Measurements from ENCODE around the gene ABCD1.
A peak's percentile ranks its signal among the peaks of the same experiment; 100 is the strongest.
"Not testable (repeated sequence)": the region's sequence is repeated elsewhere in the genome, so short reads cannot be mapped to it uniquely, and the experiment has no call there.

Gene ABCD1

DNA sequence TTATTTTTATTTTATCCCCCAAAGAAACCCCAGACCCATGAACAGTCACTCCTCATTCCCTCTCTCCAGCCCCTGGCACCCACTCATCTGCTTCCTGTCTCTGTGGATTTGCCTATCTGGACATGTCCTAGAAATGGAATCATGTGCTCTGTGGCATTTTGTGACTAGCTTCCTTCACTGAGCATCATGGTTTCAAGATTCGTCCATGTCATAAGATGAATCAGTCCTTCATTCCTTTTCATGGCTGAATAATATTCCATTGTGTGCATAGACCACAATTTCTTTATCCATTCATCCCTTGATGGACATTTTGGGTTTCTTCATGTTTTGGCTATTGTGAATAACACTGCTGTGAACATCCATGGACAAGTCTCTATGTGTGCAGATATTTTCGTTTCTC lies 10.2 kb downstream of the ABCD1 start:
- no peak for DNase-seq (ENCODE audit: low spot score)

DNA sequence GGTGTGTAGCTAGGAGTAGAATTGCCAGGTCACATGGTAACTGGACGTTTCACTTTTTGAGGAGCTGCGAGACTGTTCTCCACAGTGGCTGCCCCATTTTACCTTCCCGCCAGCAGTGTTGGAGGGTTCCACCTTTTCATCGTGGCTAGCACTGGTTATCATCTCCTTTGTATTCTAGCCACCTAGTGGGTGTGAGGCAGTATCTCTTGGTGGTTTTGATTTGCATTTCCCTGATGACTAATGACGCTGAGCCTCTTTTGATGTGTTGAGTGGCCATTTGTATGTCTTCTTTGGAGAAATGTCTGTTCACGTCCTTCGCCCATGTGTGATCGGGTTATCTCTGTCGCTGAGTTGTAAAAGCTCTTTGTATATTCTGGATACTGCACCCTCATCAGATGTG lies 10.6 kb downstream of the ABCD1 start:
- DNase-seq (ENCODE audit: low spot score), result no peak

DNA sequence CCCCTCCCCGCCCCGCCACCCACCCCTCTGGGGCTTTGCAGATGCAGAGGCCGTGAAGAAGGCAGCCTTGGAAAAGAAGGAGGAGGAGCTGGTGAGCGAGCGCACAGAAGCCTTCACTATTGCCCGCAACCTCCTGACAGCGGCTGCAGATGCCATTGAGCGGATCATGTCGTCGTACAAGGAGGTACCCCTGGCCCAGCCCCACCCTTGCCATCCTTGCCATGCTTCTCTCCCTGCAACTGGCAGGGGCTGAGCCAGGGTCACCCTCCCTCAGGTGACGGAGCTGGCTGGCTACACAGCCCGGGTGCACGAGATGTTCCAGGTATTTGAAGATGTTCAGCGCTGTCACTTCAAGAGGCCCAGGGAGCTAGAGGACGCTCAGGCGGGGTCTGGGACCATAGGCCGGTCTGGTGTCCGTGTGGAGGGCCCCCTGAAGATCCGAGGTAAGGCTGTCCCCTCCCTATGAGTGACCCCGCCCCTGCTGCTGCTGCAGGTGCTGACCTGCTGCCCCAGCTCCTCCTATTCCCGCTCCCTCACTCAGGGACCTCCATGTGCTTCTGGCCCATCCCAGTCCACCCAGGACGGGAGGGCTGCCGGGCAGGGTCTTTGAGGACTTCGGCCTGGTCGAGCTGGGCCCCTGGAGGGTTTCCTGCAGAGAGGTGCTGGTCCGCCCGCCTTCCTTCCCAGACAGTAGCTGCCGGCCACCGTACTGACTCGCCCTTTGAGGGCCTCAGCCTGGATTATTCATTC lies 11.6 kb downstream of the ABCD1 start:
- no peak for DNase-seq (ENCODE audit: low spot score)

DNA sequence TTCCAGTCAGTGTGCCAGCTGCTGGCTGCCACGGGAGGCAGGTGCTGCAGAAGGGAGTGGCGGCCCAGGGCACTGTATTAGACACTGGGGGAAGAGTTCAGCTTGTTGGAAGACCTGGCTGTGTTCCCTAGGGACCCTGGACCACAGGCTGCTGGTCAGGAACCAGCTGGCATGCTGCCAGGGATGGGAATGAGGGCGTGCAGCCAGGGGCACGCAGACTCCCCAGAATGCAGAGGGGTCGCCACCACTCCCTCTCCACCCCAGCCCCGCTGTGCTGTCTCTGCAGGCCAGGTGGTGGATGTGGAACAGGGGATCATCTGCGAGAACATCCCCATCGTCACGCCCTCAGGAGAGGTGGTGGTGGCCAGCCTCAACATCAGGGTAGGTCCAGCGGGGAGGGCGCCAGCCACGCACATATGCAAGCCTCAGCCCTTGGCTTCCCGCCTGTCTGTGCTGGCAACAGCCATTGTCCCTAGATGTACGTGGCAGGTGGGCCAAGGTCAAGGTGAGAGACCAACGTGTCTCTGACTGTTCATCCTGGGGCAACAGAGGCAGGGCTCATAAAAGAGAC lies 12.3 kb downstream of the ABCD1 start:
- DNase-seq (ENCODE audit: low spot score), result no peak

- no peak for DNase-seq (ENCODE audit: low spot score)
Measured at GRCh38 chrX:153738056-153738605, 13.5 kb downstream of the ABCD1 start.

- DNase-seq (ENCODE audit: low spot score), result no peak
Measured at GRCh38 chrX:153739754-153740486, 15.3 kb downstream of the ABCD1 start.

DNA sequence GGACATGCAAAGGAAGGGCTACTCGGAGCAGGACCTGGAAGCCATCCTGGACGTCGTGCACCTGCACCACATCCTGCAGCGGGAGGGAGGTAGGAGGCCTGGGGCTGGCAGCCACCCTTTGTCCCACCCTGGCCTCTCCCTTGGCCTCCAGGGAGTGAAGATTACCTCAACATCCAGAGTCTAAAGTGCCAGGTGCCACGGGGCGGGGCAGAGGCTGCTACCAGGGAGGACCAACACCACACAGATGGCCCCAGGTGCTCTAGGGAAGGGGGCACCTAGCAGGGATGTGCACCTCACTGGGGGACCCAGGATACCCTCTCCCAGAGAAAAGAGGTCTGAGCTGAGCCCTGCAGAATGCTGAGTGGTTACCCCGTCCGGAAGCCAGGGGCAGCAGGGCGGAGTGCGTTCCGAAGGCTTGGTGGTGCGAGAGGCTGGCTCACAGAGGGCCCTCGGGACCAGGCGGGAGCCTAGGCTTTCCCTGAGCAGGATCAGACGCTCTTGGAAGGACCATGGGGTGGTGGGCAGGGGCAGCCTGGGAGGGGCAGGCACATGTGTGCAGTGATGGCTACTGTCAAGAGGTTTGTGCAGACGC lies 16.1 kb downstream of the ABCD1 start:
- no peak for DNase-seq (ENCODE audit: low spot score)

- DNase-seq (ENCODE audit: low spot score), result no peak
Measured at GRCh38 chrX:153741446-153741845, 16.8 kb downstream of the ABCD1 start.

DNA sequence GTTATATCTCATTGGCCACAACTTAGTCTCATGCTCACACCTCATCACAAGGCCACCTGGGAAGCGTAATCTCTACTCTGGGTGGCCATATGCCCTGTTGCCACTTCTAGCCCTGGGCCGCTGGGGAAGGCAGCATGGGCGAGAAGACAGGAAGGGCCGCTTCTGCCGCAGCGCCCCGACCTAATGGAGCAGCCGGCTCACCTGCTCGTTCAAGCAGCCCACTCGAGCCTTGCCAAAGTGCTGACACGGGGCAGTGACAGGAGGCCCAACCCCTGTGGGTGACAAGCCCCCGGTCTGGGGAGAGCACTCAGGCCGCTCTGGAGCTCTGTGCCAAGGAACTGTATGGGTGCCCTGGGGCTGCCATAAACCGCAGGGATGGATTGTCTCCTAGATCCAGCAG lies 17.5 kb downstream of the ABCD1 start:
- not testable (repeated sequence) for DNase-seq (ENCODE audit: low spot score)

- DNase-seq (ENCODE audit: low spot score), result not testable (repeated sequence)
Measured at GRCh38 chrX:153742796-153743467, 18.3 kb downstream of the ABCD1 start.

DNA sequence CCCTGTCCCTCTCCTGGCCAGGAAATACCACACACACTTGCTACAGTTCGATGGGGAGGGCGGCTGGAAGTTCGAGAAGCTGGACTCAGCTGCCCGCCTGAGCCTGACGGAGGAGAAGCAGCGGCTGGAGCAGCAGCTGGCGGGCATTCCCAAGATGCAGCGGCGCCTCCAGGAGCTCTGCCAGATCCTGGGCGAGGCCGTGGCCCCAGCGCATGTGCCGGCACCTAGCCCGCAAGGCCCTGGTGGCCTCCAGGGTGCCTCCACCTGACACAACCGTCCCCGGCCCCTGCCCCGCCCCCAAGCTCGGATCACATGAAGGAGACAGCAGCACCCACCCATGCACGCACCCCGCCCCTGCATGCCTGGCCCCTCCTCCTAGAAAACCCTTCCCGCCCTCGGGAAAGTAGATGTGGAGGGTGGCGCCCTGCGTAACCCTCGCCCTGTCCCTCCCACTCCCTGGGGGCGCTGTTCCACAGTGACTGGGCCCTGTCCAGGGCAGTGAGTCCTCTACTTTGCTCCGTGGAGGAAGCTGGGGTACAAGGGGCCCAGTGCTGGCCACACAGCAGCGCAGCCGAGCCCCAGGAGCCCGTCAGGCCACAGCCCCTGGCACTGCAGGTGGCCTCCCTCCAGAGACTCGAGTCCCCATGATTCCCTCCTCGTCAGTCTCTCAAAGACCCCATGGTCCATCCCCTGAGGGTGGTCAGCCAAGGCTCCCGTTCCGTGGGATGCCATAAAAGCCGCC lies 19.0 kb downstream of the ABCD1 start:
- DNase-seq (ENCODE audit: low spot score), result not testable (repeated sequence)

- DNase-seq (ENCODE audit: low spot score), result no peak
Measured at GRCh38 chrX:153744210-153745066, 19.8 kb downstream of the ABCD1 start.

GRCh38 chrX:153745067-153745433 lies 20.4 kb downstream of the ABCD1 start:
- not testable (repeated sequence) for DNase-seq (ENCODE audit: low spot score)

- DNase-seq (ENCODE audit: low spot score), result no peak
Measured at GRCh38 chrX:153746359-153746758, 21.7 kb downstream of the ABCD1 start.

DNA sequence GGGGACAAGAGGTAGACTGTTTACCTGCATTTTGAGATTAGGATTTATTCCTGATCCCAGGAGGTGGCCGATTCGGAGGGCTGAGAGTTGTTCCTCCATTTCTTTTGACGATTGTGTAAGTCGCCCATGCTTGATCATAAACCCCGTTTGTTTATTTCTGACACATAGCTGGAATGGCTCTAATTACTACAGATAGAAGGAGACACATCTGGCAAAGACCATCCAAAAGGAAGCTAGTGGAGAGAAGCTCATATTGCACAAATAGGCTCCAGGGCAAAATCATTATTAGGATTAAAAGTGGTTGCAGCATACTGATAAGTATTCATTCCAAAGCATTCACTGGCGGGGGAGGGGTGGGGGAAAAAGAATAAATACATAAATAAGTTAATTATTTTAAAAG lies 22.3 kb downstream of the ABCD1 start:
- DNase-seq (ENCODE audit: low spot score), result not testable (repeated sequence)

GRCh38 chrX:153749017-153749416 lies 24.4 kb downstream of the ABCD1 start:
- not testable (repeated sequence) for DNase-seq (ENCODE audit: low spot score)

DNA sequence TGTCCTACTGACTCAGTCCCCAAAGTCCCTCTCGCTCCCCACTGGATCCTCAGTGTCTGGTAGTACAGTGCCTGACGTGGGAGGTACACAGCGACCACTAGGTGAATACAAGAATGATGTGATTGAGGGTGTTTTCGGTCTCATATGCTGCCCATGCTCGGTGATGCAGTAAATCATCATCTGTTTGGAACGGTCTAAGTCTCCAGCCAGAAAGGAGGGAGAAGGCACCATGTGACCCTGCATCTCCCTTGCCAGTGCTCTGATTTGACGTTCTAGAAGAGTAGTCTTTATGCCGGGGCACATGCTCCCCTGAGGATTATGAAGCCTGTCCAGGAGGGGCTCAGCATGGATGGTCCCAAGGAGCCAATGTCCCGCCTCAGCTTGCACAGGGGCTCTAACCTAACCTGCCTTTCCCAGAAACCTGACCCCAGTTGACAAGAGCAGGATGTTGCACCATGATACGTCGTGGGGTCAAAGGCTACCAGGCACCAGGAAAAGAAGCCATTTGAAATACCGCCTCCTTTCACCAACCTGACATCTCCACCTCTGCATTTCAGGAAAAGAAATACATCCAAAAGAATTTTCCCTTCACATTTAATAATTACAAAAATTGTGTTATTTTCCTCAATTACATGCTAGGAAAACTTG lies 25.6 kb downstream of the ABCD1 start:
- DNase-seq (ENCODE audit: low spot score), result peak; percentile 67

GRCh38 chrX:153755136-153755535 lies 30.5 kb downstream of the ABCD1 start:
- DNase-seq (ENCODE audit: low spot score), result no peak

GRCh38 chrX:153761863-153762262 lies 37.2 kb downstream of the ABCD1 start:
- no peak for DNase-seq (ENCODE audit: low spot score)

Data from cerebellar cortex (tissue), 1 donor.